ENCODE results near the gene CACNA1D. TPM values are rescaled to one million over a fixed set of nuclear protein-coding genes. Genes with fewer than 3 reads are reported as not detected.
A peak's percentile ranks its signal among the peaks of the same experiment; 100 is the strongest.

CACNA1D gene
- total RNA-seq, 1 donor from 2014 or later = 6.3 TPM

- peaks cover 23% of the 10 kb centered on the region for H3K36me3 Mint-ChIP-seq (ENCODE audit: insufficient read depth)
- peaks cover 6% of the 10 kb centered on the region for H3K4me1 Mint-ChIP-seq (ENCODE audit: low read depth)
- no peaks in the 10 kb centered on the region for H3K9me3 Mint-ChIP-seq (ENCODE audit: low read depth)
- no peaks in the 10 kb centered on the region for H3K27me3 Mint-ChIP-seq
- H3K27ac Mint-ChIP-seq = no peak overlapping the region
- DNase-seq (ENCODE audit: low spot score, unreplicated experiment) = no peak
- TF ChIP-seq CTCF (IDR thresholded peaks at IDR 0.05; ENCODE audit: unreplicated experiment) = no peak
- H3K4me3 Mint-ChIP-seq (ENCODE audit: low read depth) = no peak overlapping the region
Observed at GRCh38 chr3:53836084-53836872, 341.9 kb downstream of the CACNA1D start.

GRCh38 chr3:53837331-53837730 is 342.9 kb downstream of the CACNA1D start:
- H3K36me3 Mint-ChIP-seq (ENCODE audit: insufficient read depth) = peaks cover 23% of the 10 kb centered on the region
- peaks cover 9% of the 10 kb centered on the region for H3K4me1 Mint-ChIP-seq (ENCODE audit: low read depth)
- H3K9me3 Mint-ChIP-seq (ENCODE audit: low read depth) = no peaks in the 10 kb centered on the region
- no peak for DNase-seq (ENCODE audit: low spot score, unreplicated experiment)
- H3K4me3 Mint-ChIP-seq (ENCODE audit: low read depth) = no peak overlapping the region
- H3K27me3 Mint-ChIP-seq = no peaks in the 10 kb centered on the region
- TF ChIP-seq CTCF (IDR thresholded peaks at IDR 0.05; ENCODE audit: unreplicated experiment) = no peak
- no peak overlapping the region for H3K27ac Mint-ChIP-seq

GRCh38 chr3:53841296-53841695 is 346.9 kb downstream of the CACNA1D start:
- Mint-ChIP-seq H3K27ac (no peak overlapping the region), H3K4me1 (ENCODE audit: low read depth) (peaks cover 33% of the 10 kb centered on the region), H3K4me3 (ENCODE audit: low read depth) (no peak overlapping the region), H3K27me3 (no peaks in the 10 kb centered on the region), H3K9me3 (ENCODE audit: low read depth) (no peaks in the 10 kb centered on the region), H3K36me3 (ENCODE audit: insufficient read depth) (peaks cover 8% of the 10 kb centered on the region)
- DNase-seq (ENCODE audit: low spot score, unreplicated experiment) = no peak
- no peak for TF ChIP-seq CTCF (IDR thresholded peaks at IDR 0.05; ENCODE audit: unreplicated experiment)

GRCh38 chr3:53842436-53843194 is 348.2 kb downstream of the CACNA1D start:
- DNase-seq (ENCODE audit: low spot score, unreplicated experiment) = peak; percentile 46
- Mint-ChIP-seq H3K4me1 (ENCODE audit: low read depth) (peaks cover 33% of the 10 kb centered on the region), H3K9me3 (ENCODE audit: low read depth) (no peaks in the 10 kb centered on the region), H3K36me3 (ENCODE audit: insufficient read depth) (peaks cover 4% of the 10 kb centered on the region), H3K27ac (peak overlapping the region; percentile 94), H3K27me3 (peaks cover 5% of the 10 kb centered on the region), H3K4me3 (ENCODE audit: low read depth) (peak overlapping the region; percentile 27)
- peak; percentile 57 for TF ChIP-seq CTCF (IDR thresholded peaks at IDR 0.05; ENCODE audit: unreplicated experiment)

Data from progenitor cell of endocrine pancreas (in vitro differentiated cells).